Retinal pigment epithelial cell (primary cell): ENCODE measurements around the gene MEGF6.

Experiments
- DNase-seq: peaks from one replicate; pipeline ENCODE4 v3.0.0-alpha.2; 2010; ENCODE audit warnings: low read depth
- H3K4me3 ChIP-seq: 2 replicates; pipeline ENCODE4 v1.5.1; 2011; ENCODE audit warnings: mild to moderate bottlenecking, low read length, control low read depth, moderate library complexity
- CTCF ChIP-seq: conservative IDR thresholded peaks from 2 replicates; pipeline ENCODE4 v1.5.1; 2011; ENCODE audit warnings: low read depth, low read length, control low read depth, inconsistent platforms

The MEGF6 gene

GRCh38 chr1:3561702-3562101 lies 49.6 kb downstream of the MEGF6 start:
- H3K4me3 ChIP-seq = no peak overlapping the region
- no peak for DNase-seq
- no peak for TF ChIP-seq CTCF

GRCh38 chr1:3560981-3561380 lies 50.3 kb downstream of the MEGF6 start:
- no peak overlapping the region for H3K4me3 ChIP-seq
- no peak for TF ChIP-seq CTCF
- no peak for DNase-seq

- DNase-seq = no peak
- no peak overlapping the region for H3K4me3 ChIP-seq
- TF ChIP-seq CTCF = no peak
Measured at GRCh38 chr1:3560251-3560871, 50.9 kb downstream of the MEGF6 start.

- H3K4me3 ChIP-seq = no peak overlapping the region
- no peak for TF ChIP-seq CTCF
- no peak for DNase-seq
Measured at GRCh38 chr1:3558036-3558726, 53.1 kb downstream of the MEGF6 start.

- DNase-seq = no peak
- TF ChIP-seq CTCF = no peak
- H3K4me3 ChIP-seq = no peak overlapping the region
Measured at GRCh38 chr1:3557366-3557765, 53.9 kb downstream of the MEGF6 start.

GRCh38 chr1:3556336-3556735 lies 55.0 kb downstream of the MEGF6 start:
- H3K4me3 ChIP-seq = no peak overlapping the region
- no peak for TF ChIP-seq CTCF
- DNase-seq = no peak
